Stomach (tissue), 9 donors: ENCODE results near the gene XYLB. TPM values are rescaled to one million over a fixed set of nuclear protein-coding genes. Genes with fewer than 3 reads are reported as not detected.
"Not testable (repeated sequence)": the region's sequence is repeated elsewhere in the genome, so short reads cannot be mapped to it uniquely, and the experiment has no call there.

ENCODE experiments used
- DNase-seq, 2 donors: peaks; one replicate each; pipeline versions ENCODE4 v3.0.0 to v3.0.0-alpha.2; 2013 to 2019
- H3K27ac ChIP-seq, 5 donors: fragments of 200-600 bp in 4 of 5; sonication (generic) in 4 of 5; one replicate each; pipeline ENCODE4 v1.5.1; 2013 to 2019; ENCODE audit warnings: mild to moderate bottlenecking in 1 of 5, moderate library complexity in 1 of 5
- H3K27me3 ChIP-seq, 3 donors: fragments of 200-600 bp; sonication (generic); one replicate each; pipeline ENCODE4 v1.5.1; 2017 to 2019; ENCODE audit warnings: mixed run types in 1 of 3
- H3K36me3 ChIP-seq, 4 donors: fragments of 200-600 bp; sonication (generic); 1 replicate in 3 of 4; 2 replicates in 1 of 4; pipeline ENCODE4 v1.5.1; 2016 to 2019
- H3K4me1 ChIP-seq, 4 donors: fragments of 200-600 bp; sonication (generic); one replicate each; pipeline ENCODE4 v1.5.1; 2016 to 2019
- H3K4me3 ChIP-seq, 4 donors: fragments of 200-600 bp; sonication (generic) in 3 of 4; one replicate each; pipeline ENCODE4 v1.5.1; 2016 to 2019; ENCODE audit warnings: mild to moderate bottlenecking in 1 of 4
- H3K9me3 ChIP-seq, 4 donors: fragments of 200-600 bp; sonication (generic); one replicate each; pipeline ENCODE4 v1.5.1; 2016 to 2019
- CTCF ChIP-seq, 7 experiments: fragments of 450-650 bp in 4 of 7; fragments of 200-600 bp in 3 of 7; sonication (generic) in 3 of 7; IDR thresholded peaks; one replicate each; pipeline ENCODE4 v1.5.1; 2016 to 2019; ENCODE audit warnings: antibody characterized with exemption in 7 of 7, control low read depth in 2 of 7, mild to moderate bottlenecking in 1 of 7
- EP300 ChIP-seq: sonication (generic); formaldehyde crosslinking; IDR thresholded peaks from one replicate; pipeline ENCODE4 v1.6.1; 2017; ENCODE audit warnings: antibody characterized with exemption
- POLR2A ChIP-seq, 4 donors: fragments of 450-650 bp; IDR thresholded peaks; one replicate each; pipeline ENCODE4 v1.6.1; 2016; ENCODE audit warnings: antibody characterized with exemption in 4 of 4, control low read depth in 2 of 4, mild to moderate bottlenecking in 1 of 4, moderate library complexity in 1 of 4
- POLR2AphosphoS5 ChIP-seq, 3 donors: sonication (generic); formaldehyde crosslinking; IDR thresholded peaks; one replicate each; pipeline ENCODE4 v1.6.1; 2016; ENCODE audit warnings: antibody characterized with exemption in 3 of 3
- WGBS, 5 donors: extraction: QIAGEN DNeasy Blood & Tissue Kit in 3 of 5; methylation state at CpG; one replicate each; pipeline versions ENCODE4 v1.1.5 to v1.1.7; 2013 to 2018; 5-methylcytosine and 5-hydroxymethylcytosine counted together
- intact Hi-C: fragments of 100-400 bp; cut with DNase I; formaldehyde crosslinking; loops from one replicate; pipeline ENCODE4 v1.15.1; 2023; ENCODE audit warnings: low total_unique reads
- polyA plus RNA-seq, 3 donors: library from polyadenylated mRNA; stranded (reverse); fragments of 200-250 nt; gene quantifications; one replicate each; pipeline ENCODE4 v1.2.3, GENCODE V29; 2013
- total RNA-seq, 5 donors: library from RNA; depleted of rRNA; stranded (reverse); fragments of >200 nt; gene quantifications; one replicate each; pipeline versions ENCODE4 v1.1.0 to v1.2.3, GENCODE V29; 2014 to 2016
- donor health status: healthy with polysubstance abuse.
- donor health status: Bipolar disorder and iron deficiency.
- donor health status: healthy.

The XYLB gene
- total and polyA plus RNA-seq, 8 donors: 1.1 to 41.6 (median 3.6) TPM

DNA sequence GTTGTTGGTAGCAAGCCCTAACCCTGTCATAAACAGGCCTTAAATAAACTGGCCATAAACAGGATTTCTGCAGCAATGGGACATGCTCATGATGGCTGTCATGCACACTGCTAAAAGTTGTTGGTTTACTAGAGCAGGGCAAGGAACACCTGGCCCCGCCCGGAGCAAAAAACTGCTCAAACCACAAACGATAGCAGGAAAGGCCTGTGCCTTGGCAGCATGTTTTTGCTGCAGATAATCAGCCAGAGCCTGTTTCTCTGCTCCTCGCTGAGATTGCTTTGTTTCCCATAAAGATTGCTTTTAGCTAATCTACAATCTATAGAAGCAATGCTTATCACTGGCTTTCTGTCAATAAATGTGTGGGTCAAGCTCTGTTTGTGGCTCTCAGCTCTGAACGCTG is 74.2 kb downstream of the XYLB start:
- intact Hi-C loops, H3K9me3 ChIP-seq, H3K36me3 ChIP-seq, H3K27me3 ChIP-seq: not testable (repeated sequence)
- WGBS, 5 donors: 32 to 58% (median 44%) methylated on average over 5 of the region's 5 CpGs
- Histone ChIP-seq H3K27ac (peak overlapping the region; percentile 3 to 72 (median 35)), H3K4me3 (peak overlapping the region in 3 of 4 donors; percentile 13 to 22 (median 16)), H3K4me1 (peaks cover 0 to 25% (median 0%) of the 10 kb centered on the region in 4 donors)
- peak in 1 of 3 donors; percentile 69 for TF ChIP-seq POLR2AphosphoS5 (IDR thresholded peaks at IDR 0.05)
- DNase-seq: peak; percentile 34 to 41

DNA sequence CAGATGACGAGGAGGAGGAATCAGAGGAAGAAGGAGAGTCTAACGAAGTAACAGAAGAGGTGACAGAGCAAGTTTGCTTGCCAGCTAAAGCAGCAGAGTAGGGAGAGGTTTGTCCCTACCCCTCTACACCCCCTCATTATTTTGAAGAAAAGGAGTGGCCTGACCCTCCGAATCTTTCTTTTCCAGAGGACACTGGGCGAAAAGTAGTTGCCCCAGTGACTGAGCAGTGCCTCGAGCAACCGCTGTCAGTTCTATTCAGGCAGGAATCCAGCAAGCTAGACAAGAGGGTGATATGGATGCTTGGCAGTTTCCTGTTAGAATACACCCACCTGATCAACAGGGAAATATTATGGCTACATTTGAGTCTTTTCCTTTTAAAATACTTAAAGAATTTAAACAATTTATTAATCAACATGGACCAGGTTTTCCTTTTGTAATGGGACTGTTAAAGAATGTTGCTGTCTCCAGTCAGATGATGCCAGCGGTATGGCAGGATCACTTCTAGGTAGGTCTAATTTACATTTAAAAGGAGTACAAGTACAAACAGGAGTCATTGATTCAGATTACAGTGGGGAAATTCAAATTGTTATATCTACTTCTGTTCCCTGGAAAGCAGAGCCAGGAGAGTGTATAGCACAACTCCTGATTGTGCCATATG is 75.2 kb downstream of the XYLB start:
- no peaks in the 10 kb centered on the region for H3K36me3 ChIP-seq
- no peaks in the 10 kb centered on the region for H3K27me3 ChIP-seq
- TF ChIP-seq POLR2AphosphoS5 (IDR thresholded peaks at IDR 0.05): no peak
- no peak for TF ChIP-seq POLR2A (IDR thresholded peaks at IDR 0.05)
- TF ChIP-seq CTCF (IDR thresholded peaks at IDR 0.05): no peak
- no peak for TF ChIP-seq EP300
- intact Hi-C loops: no loop called here
- H3K4me1 ChIP-seq: peaks cover 0 to 35% (median 2%) of the 10 kb centered on the region in 4 donors
- H3K27ac ChIP-seq: peak overlapping the region in 4 of 5 donors; percentile 3 to 72 (median 44)
- no peak for DNase-seq
- peak overlapping the region in 3 of 4 donors; percentile 13 to 22 (median 16) for H3K4me3 ChIP-seq
- 33 to 60% (median 36%) methylated on average over 7 of the region's 7 CpGs for WGBS, 5 donors
- H3K9me3 ChIP-seq: no peaks in the 10 kb centered on the region

DNA sequence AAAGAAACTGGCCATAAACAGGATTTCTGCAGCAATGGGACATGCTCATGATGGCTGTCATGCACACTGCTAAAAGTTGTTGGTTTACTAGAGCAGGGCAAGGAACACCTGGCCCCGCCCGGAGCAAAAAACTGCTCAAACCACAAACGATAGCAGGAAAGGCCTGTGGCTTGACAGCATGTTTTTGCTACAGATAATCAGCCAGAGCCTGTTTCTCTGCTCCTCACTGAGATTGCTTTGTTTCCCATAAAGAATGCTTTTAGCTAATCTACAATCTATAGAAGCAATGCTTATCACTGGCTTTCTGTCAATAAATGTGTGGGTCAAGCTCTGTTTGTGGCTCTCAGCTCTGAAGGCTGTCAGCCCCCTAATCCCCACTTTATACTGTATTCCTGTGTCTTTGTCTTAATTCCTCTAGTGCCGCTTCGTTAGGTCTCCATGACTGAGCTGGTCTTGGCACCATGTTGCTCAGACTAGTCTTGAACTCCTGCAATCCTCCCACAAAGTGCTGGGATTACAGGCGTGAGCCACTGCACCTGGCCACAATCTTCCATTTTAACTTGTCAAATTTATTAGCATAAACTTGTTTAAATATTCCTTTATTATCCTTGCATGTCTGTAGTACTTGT is 80.3 kb downstream of the XYLB start:
- Histone ChIP-seq H3K4me1 (peaks cover 0 to 28% (median 2%) of the 10 kb centered on the region in 4 donors), H3K27ac (peak overlapping the region in 1 of 5 donors; percentile 7)
- H3K27me3 ChIP-seq, intact Hi-C loops, H3K9me3 ChIP-seq, H3K4me3 ChIP-seq, H3K36me3 ChIP-seq: not testable (repeated sequence)
- 25 to 48% (median 34%) methylated on average over 6 of the region's 6 CpGs for WGBS, 5 donors
- DNase-seq: peak in 1 of 2 donors; percentile 40

DNA sequence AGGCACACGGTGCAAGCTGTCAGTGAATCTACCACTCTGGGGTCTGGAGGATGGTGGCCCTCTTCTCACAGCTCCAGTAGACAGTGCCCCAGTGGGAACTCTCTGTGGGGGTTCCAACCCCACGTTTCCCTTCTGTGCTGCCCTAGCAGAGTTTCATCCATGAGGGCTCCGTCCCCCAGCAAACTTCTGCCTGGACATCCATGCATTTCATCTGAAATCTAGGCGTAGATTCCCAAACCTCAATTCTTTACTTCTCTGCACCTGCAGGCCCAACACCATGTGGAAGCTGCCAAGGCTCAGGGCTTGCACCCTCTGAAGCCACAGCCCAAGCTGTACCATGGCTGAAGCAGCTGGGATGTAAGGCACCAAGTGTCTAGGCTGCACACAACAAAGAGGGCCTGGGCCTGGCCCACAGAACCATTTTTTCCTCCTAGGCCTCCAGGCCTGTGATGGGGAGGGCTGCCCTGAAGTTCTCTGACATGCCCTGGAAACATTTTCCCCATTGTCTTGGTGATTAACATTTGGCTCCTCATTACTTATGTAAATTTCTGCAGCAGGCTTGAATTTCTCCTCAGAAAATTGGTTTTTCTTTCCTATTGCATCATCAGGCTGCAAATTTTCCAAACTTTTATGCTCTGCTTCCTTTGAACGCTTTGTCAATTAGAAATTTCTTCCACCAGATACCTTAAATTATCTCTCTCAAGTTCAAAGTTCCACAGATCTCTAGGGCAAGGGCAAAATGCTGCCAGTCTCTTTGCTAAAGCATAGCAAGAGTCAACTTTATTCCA is 86.5 kb downstream of the XYLB start:
- WGBS, 5 donors: 91 to 96% (median 92%) methylated on average over 5 of the region's 5 CpGs
- H3K4me3 ChIP-seq, H3K27me3 ChIP-seq, H3K27ac ChIP-seq, intact Hi-C loops, H3K4me1 ChIP-seq, DNase-seq, H3K36me3 ChIP-seq: not testable (repeated sequence)
- peaks cover 18 to 61% (median 27%) of the 10 kb centered on the region in 4 donors for H3K9me3 ChIP-seq

DNA sequence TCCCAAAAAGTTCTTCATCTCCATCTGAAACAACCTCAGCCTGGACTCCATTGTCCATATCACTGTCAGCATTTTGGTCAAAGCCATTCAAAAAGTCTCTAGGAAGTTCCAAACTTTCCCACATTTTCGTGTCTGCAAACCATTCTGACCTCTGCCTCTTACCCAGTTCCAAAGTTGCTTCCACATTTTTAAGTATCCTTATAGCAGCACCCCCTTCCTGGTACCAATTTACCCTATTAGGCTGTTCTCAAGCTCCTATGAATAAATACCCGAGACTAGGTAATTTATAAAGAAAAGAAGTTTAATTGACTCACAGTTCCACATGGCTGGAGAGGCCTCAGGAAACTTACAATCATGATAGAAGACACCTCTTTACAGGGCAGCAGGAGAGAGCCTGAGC is 87.1 kb downstream of the XYLB start:
- H3K4me1 ChIP-seq, H3K27ac ChIP-seq, DNase-seq, H3K27me3 ChIP-seq, intact Hi-C loops, H3K36me3 ChIP-seq, H3K4me3 ChIP-seq: not testable (repeated sequence)
- H3K9me3 ChIP-seq: peaks cover 20 to 65% (median 30%) of the 10 kb centered on the region in 4 donors
- 75 to 86% (median 81%) methylated on average over 2 of the region's 2 CpGs for WGBS, 5 donors

GRCh38 chr3:38438436-38439069 is 92.0 kb downstream of the XYLB start:
- 60 to 81% (median 76%) methylated on average over 5 of the region's 5 CpGs for WGBS, 5 donors
- H3K4me3 ChIP-seq, intact Hi-C loops, H3K36me3 ChIP-seq, DNase-seq, H3K27me3 ChIP-seq, H3K27ac ChIP-seq, H3K4me1 ChIP-seq: not testable (repeated sequence)
- H3K9me3 ChIP-seq: peaks cover 7 to 54% (median 21%) of the 10 kb centered on the region in 4 donors

GRCh38 chr3:38443205-38443604 is 96.6 kb downstream of the XYLB start:
- peaks cover 0 to 16% (median 8%) of the 10 kb centered on the region in 4 donors for H3K9me3 ChIP-seq
- intact Hi-C loops, H3K27me3 ChIP-seq, H3K4me3 ChIP-seq, H3K4me1 ChIP-seq, H3K27ac ChIP-seq, DNase-seq, H3K36me3 ChIP-seq: not testable (repeated sequence)
- WGBS, 5 donors: 39 to 74% (median 53%) methylated on average over 4 of the region's 4 CpGs
